Activated gamma-delta T cell treated with anti-CD3 and anti-CD28 coated beads, Interleukin-2, amount 50 U/mL, for 16 hours (primary cell): Measurements from ENCODE around the gene OR4A47.
"Not testable (repeated sequence)": the region's sequence is repeated elsewhere in the genome, so short reads cannot be mapped to it uniquely, and the experiment has no call there.

Source experiments
- DNase-seq: peaks from one replicate; pipeline ENCODE4 v3.0.0-alpha.2; 2020; ENCODE audit warnings: low read depth

OR4A47 gene, protein sequence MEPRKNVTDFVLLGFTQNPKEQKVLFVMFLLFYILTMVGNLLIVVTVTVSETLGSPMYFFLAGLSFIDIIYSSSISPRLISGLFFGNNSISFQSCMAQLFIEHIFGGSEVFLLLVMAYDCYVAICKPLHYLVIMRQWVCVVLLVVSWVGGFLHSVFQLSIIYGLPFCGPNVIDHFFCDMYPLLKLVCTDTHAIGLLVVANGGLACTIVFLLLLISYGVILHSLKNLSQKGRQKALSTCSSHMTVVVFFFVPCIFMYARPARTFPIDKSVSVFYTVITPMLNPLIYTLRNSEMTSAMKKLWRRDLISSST

DNA sequence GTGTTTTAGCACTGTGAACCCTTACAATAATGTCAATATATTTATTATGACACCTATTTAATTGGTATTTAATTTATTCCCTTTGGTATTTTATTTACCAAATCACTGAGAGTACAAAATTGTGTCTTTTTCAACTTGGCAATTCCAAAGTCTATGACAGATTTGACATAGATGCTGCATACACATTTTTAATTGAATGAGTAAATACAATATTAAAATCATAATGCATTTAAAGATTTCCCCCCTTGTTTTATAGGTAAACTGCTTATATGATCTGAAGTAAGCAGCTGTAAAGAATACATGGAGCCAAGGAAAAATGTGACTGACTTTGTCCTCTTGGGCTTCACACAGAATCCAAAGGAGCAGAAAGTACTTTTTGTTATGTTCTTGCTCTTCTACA is at the start of gene OR4A47:
TSS of gene OR4A47 (plus strand) at position 301 of the 400 bp plus-strand sequence. CDS start at position 301, 0 bp downstream.
- not testable (repeated sequence) for DNase-seq

DNA sequence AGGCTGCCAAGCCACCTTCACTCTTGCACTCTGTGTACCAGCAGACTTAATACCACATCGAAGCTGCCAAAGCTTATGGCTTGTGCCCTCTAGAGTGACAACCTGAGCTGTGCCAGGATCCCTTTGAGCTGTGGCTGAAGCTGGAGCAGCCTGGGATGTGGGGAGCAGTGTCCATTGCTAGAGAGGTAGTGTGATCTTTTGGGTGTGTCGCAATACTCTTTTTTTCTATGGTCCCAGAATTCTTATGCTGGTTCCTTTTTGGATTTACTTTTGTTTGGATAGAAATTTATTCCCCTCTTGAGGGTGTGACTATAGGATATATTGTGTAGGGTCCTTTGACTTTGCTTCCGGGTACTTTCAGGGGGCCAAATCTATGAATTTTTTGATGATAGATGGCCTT is 32.7 kb upstream of the OR4A47 start:
- not testable (repeated sequence) for DNase-seq

DNA sequence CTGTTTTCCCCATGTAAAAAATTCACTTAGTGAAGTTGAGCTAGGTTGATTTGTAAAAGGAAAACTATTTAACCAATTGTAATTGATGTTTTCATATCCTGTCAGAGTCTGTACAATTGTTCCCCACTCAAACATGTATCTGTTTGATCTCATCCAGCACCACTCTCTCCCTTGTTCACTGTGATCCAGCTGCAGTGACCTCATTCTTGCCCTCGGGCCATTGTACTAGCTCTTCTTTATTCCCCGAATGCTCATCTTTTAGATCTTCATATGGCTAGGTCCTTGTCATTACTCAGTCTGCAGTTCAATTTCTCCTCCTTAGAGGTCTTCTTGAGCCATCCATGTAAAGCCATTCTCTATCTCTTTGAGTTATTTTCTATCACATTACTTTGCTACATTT is 14.6 kb upstream of the OR4A47 start:
- not testable (repeated sequence) for DNase-seq

DNA sequence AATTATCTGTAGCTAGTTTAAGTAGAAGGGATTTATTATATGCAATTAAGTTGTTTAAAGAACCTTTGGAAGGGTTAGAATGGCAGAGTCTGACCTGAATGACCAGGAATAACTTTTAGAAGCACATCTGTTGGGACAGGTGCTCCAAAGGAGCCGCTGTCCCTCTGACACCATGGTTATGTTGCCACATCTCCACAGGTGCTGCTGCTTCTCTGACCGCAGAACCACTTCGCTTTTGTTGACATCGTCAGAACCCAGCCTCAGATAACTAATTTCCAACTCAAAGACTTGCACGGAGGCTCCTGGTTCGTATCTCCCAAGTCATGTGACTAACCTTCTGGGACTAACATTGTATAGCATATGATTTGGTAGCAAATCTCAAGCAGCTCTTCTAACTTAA is 13.9 kb upstream of the OR4A47 start:
- not testable (repeated sequence) for DNase-seq

- not testable (repeated sequence) for DNase-seq
Measured at GRCh38 chr11:48506169-48506568, 17.6 kb downstream of the OR4A47 start.

GRCh38 chr11:48538991-48539390 is 50.4 kb downstream of the OR4A47 start:
- DNase-seq, result no peak
